ENCODE measurements around the gene VARS2. TPM values are rescaled to one million over a fixed set of nuclear protein-coding genes. Genes with fewer than 3 reads are reported as not detected.

Gene VARS2
- total RNA-seq (2022; extraction: Qiagen RNA extraction): 14.1 to 15.9 TPM (median 15.6 TPM) in 5 replicates

DNA sequence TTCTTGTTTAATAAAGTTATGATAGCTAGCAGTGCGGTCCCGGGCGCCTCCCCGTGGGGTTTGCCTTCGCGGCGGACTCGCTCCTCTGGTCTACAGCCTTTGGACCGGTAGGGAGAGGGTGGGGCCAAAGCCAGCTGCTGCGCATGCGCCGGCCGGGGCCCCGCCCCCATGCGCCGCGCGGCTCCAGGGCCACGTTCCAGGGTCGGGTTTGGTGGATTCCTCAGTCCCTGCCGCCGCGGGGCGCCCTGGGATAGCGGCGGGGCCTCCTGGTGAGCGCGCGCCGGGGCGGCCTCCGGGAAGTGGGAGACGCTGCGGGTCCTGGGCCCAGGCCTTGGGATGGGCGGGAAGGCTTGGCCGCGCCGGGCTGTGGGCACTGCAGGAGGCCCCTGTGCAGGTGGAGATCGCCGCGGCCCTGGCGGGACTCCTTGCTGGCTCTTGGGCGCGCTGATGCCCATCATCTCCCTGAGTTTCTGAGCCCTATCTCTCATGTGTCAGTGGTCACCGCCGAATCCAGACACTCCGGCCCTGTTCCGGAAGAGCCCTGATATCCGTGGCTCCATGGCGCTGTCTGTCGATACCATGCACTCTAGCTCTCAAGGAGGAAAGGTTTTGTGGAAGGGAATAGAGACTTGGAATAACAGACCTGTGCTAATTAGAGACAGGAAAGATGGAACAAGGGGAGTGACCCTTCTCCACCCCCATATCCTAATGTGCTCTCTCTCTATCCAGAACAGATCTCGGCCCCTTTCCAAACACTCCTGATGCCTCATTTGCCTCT lies at the start of gene VARS2:
TSS of gene VARS2 (plus strand) at position 163 of the 778 bp plus-strand sequence. CDS start at position 762, 599 bp downstream.

DNA sequence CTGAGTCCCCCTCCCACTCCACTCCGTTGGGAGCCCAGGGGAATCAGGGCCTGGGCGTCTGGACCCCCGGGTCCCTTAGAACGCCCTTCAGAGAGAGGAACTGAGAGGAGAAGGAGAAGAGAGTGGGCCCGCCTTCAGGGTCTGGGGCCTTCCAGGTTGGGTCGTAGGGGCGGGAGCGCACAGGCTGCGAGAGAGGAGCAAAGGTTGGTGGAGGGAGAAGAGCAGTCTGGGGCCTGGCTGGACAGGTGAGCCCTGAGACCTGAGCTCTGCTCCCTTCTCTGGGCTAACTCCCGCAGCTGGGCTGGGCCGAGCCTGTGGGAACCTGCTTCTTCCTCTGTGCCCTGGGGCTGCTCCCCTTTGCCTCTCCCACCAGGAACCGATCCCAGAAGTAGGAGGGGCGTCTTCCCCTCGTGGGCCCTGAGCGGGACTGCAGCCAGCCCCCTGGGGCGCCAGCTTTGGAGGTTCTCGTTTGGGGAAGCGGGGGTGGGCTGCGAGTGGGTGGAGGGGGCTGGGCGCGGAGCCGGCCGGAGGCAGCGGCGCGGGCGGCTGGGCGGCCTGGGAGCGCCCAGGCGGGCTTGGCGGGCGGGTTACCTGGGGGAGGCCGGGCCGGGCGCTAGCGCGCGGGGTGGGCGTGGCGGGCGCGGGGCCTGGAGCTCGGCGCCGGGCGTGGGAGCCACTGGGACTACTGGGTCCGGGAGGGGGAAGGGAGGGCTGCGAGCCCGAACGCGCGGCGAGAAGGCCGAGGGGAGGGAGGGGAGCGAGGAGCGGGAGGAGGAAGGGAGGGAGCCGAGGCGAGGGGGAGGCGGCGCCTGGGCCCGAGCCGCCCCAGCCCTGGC lies 30.1 kb upstream of the VARS2 start, which contains the start of gene DDR1:
TSS of gene DDR1 (plus strand) at position 835 of the 836 bp plus-strand sequence. CDS start 4,211 bp downstream, outside the sequence.

DNA sequence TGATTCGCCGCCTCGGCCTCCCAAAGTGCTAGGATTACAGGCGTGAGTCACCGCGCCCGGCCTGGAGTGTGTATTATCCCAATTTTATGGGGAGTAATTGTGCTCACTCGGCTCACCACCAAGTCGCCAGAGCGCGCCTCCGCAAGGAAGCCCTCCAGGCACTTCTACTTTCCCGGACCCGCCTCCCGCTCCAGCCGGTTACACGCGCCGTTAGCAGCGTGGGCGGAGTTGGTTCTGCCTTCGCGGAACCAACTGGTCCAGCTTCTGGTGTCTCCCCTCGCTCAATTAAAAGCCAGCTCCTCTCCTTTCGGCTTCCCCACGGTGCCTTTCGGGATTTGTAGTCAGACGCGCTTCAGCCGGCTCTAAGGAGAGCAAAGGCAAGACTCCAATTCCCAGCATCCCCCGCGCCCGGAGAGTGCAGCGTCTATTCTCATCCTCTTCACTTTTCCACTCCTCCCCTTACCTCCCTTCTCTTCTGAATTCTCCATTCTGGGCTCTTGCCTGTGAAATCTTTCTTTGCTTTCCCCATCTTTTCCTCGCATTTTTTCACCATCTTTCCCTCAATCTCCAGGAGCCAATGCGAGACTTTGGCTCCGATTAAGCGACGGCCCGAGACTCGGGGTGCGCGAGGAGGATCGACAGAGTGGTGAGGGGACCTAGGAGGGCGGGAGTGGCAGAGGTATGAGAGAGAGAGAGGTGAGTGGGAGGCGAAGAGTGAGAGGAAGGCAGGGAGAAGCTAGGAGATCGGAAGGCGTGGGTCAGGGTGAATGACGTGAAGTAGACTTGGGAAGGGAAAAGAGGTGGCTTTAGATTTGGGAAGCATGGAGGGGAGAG lies 6.1 kb upstream of the VARS2 start, which contains the start of gene GTF2H4:
TSS of gene GTF2H4 (plus strand) at position 450 of the 834 bp plus-strand sequence.

GRCh38 chr6:30931969-30932645 lies 18.1 kb downstream of the VARS2 start, which contains the start of gene SFTA2:
SFTA2 (minus strand) TSS chr6:30932170; CDS start chr6:30932096, 74 bp downstream.

DNA sequence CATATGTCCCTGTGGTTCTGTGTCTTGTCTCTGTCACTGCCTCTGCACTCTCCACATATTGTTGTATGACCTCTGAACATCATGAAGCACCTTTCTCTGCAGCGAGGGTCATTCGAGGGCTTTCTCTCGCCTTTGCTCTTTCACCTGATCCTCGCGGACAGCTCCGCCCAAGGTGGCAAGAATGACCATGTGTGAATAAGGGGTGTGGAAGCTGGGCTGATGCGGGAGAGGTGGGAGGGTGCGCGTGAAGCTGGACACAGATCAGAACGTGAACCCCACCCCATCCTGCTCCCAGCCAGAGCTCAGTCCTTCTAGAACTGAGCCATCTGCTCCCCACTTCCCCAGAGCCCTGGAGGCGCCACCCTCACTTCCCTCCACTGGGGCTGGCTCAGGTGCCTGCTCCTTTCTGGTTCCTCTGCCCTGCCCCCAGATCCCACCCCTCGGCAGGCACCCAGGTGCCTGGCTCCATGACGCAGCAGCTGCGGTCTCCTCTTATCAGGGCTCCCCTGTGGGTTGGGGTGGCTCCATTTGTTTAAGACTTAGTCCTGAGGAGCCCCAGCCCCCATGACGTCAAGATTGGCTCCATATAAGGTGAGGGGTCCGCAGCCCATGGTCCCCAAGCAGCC lies 26.4 kb downstream of the VARS2 start, which contains the start of gene MUCL3:
TSS of gene MUCL3 (plus strand) at position 613 of the 626 bp plus-strand sequence. CDS start 27 bp downstream, outside the sequence.

Other genes starting within 250 kb of the VARS2 start
- 25.9 to 28.6 TPM (median 27.0 TPM) in 5 replicates for gene DHX16, start 241.2 kb upstream of the VARS2 start, total RNA-seq (2022; extraction: Qiagen RNA extraction)
- gene PPP1R18, start 227.6 kb upstream of the VARS2 start, total RNA-seq (2022; extraction: Qiagen RNA extraction): 38.8 to 45.2 TPM (median 41.3 TPM) in 5 replicates
- 21.7 to 28.7 TPM (median 27.9 TPM) in 5 replicates for gene NRM, start 223.3 kb upstream of the VARS2 start, total RNA-seq (2022; extraction: Qiagen RNA extraction)
- gene MDC1, start 197.0 kb upstream of the VARS2 start, total RNA-seq (2022; extraction: Qiagen RNA extraction): 15.5 to 19.2 TPM (median 15.8 TPM) in 5 replicates
- gene TUBB, start 193.9 kb upstream of the VARS2 start, total RNA-seq (2022; extraction: Qiagen RNA extraction): 793 to 945 TPM (median 901 TPM) in 5 replicates
- gene FLOT1, start 171.6 kb upstream of the VARS2 start, total RNA-seq (2022; extraction: Qiagen RNA extraction): 83.5 to 93.1 TPM (median 90.0 TPM) in 5 replicates
- gene IER3, start 169.7 kb upstream of the VARS2 start, total RNA-seq (2022; extraction: Qiagen RNA extraction): 40.1 to 61.9 TPM (median 59.7 TPM) in 5 replicates
- gene DDR1, start 29.7 kb upstream of the VARS2 start, total RNA-seq (2022; extraction: Qiagen RNA extraction): 56.9 to 64.4 TPM (median 63.5 TPM) in 5 replicates
- 16.1 to 21.6 TPM (median 19.1 TPM) in 5 replicates for gene GTF2H4, start 6.0 kb upstream of the VARS2 start, total RNA-seq (2022; extraction: Qiagen RNA extraction)
- 0.19 to 0.38 TPM (median 0.24 TPM) in 3 of 5 replicates, not detected in the others for gene SFTA2, start 17.9 kb downstream of the VARS2 start, total RNA-seq (2022; extraction: Qiagen RNA extraction)
- 0.09 to 0.17 TPM (median 0.10 TPM) in 5 replicates for gene MUCL3, start 26.7 kb downstream of the VARS2 start, total RNA-seq (2022; extraction: Qiagen RNA extraction)
- 0.03 to 0.04 TPM in 2 of 5 replicates, not detected in the others for gene MUC21, start 69.5 kb downstream of the VARS2 start, total RNA-seq (2022; extraction: Qiagen RNA extraction)
- gene MUC22, start 96.2 kb downstream of the VARS2 start, total RNA-seq (2022; extraction: Qiagen RNA extraction): 0.01 to 0.03 TPM (median 0.02 TPM) in 5 replicates
- not detected in 5 replicates for gene C6orf15, start 198.3 kb downstream of the VARS2 start, total RNA-seq (2022; extraction: Qiagen RNA extraction)
- gene PSORS1C1, start 200.6 kb downstream of the VARS2 start, total RNA-seq (2022; extraction: Qiagen RNA extraction): 4.1 to 5.9 TPM (median 4.6 TPM) in 5 replicates
- gene CDSN, start 206.2 kb downstream of the VARS2 start, total RNA-seq (2022; extraction: Qiagen RNA extraction): 0.03 to 0.06 TPM (median 0.05 TPM) in 4 of 5 replicates, not detected in the other
- gene PSORS1C2, start 224.8 kb downstream of the VARS2 start, total RNA-seq (2022; extraction: Qiagen RNA extraction): 0.08 TPM in 1 of 5 replicates, not detected in the others
- gene CCHCR1, start 243.6 kb downstream of the VARS2 start, total RNA-seq (2022; extraction: Qiagen RNA extraction): 6.0 to 8.3 TPM (median 7.1 TPM) in 5 replicates
- gene TCF19, start 244.4 kb downstream of the VARS2 start, total RNA-seq (2022; extraction: Qiagen RNA extraction): 13.3 to 15.2 TPM (median 14.2 TPM) in 5 replicates

All from A549 treated with AZD2906 at 1 μM for 4 hours (cell line).